PC-9 (cell line): ENCODE results near the gene RADIL. TPM values are rescaled to one million over a fixed set of nuclear protein-coding genes. Genes with fewer than 3 reads are reported as not detected.

ENCODE experiments used
- BruUV-seq: library from RNA; stranded (reverse); fragments of 400-500 nt; replicated peaks from 2 replicates; lab custom pipeline; 2021; lab: Mats Ljungman, UMichigan
- CTCF ChIA-PET: fragments of 300-600 bp; sonication (Branson Sonifier 250); formaldehyde crosslinking; loops from one replicate; lab custom pipeline; 2022; ENCODE audit warnings: antibody characterized with exemption; lab: Charles Lee
- POLR2A ChIA-PET: fragments of 300-600 bp; sonication (Branson Sonifier 250); formaldehyde crosslinking; loops from one replicate; lab custom pipeline; 2022; ENCODE audit warnings: antibody characterized with exemption; ENCODE audit not compliant: unreplicated experiment; lab: Charles Lee
- DNase-seq, 2 experiments: peaks; one replicate each; pipeline versions ENCODE4 v3.0.0 to v3.0.0-alpha.2; 2015 to 2022; ENCODE audit warnings: mixed read lengths in 1 of 2
- H2AFZ ChIP-seq: fragments of 200-600 bp; sonication (generic); 2 replicates; pipeline ENCODE4 v1.8.1; 2017; ENCODE audit warnings: antibody characterized with exemption
- H3F3A ChIP-seq: fragments of 200-600 bp; sonication (generic); 2 replicates; pipeline ENCODE4 v1.8.1; 2017; ENCODE audit warnings: antibody characterized with exemption, mild to moderate bottlenecking, low read depth; ENCODE audit not compliant: insufficient read depth
- H3K27ac ChIP-seq: fragments of 200-600 bp; sonication (generic); 2 replicates; pipeline ENCODE4 v1.6.1; 2016; ENCODE audit warnings: mixed run types
- H3K27me3 ChIP-seq: fragments of 200-600 bp; sonication (generic); 2 replicates; pipeline ENCODE4 v1.6.1; 2016; ENCODE audit warnings: low read depth, mixed run types; ENCODE audit not compliant: insufficient read depth
- H3K36me3 ChIP-seq: fragments of 200-600 bp; sonication (generic); 2 replicates; pipeline ENCODE4 v1.6.1; 2016; ENCODE audit warnings: low read depth, mixed run types
- H3K4me1 ChIP-seq: fragments of 200-600 bp; sonication (generic); replicated peaks from 2 replicates; pipeline ENCODE4 v1.6.1; 2016; ENCODE audit warnings: mixed run types; ENCODE audit not compliant: insufficient read depth
- H3K4me2 ChIP-seq: fragments of 200-600 bp; sonication (generic); 2 replicates; pipeline ENCODE4 v1.6.1; 2017; ENCODE audit warnings: mixed run types
- H3K4me3 ChIP-seq: fragments of 200-600 bp; sonication (generic); 2 replicates; pipeline ENCODE4 v1.6.1; 2016; ENCODE audit warnings: mixed run types
- H3K79me2 ChIP-seq: fragments of 200-600 bp; sonication (generic); 2 replicates; pipeline ENCODE4 v1.6.1; 2017; ENCODE audit warnings: low read depth, mixed run types
- H3K9me2 ChIP-seq: fragments of 200-600 bp; sonication (generic); 2 replicates; pipeline ENCODE4 v1.8.1; 2017; ENCODE audit warnings: mild to moderate bottlenecking; ENCODE audit not compliant: insufficient read depth
- H3K9me3 ChIP-seq: fragments of 200-600 bp; sonication (generic); 2 replicates; pipeline ENCODE4 v1.8.1; 2016; ENCODE audit warnings: low read depth; ENCODE audit not compliant: insufficient read depth
- H4K20me1 ChIP-seq: fragments of 200-600 bp; sonication (generic); 2 replicates; pipeline ENCODE4 v1.8.1; 2017; ENCODE audit not compliant: insufficient read depth
- CTCF ChIP-seq: fragments of 200-600 bp; sonication (generic); conservative IDR thresholded peaks from 2 replicates; pipeline ENCODE4 v1.6.1; 2017; ENCODE audit warnings: mixed run types, antibody characterized with exemption, mild to moderate bottlenecking, moderate library complexity
- EZH2 ChIP-seq: fragments of 200-600 bp; sonication (generic); IDR thresholded peaks from 2 replicates; pipeline ENCODE4 v1.8.0; 2017; ENCODE audit warnings: antibody characterized with exemption, low read depth
- intact Hi-C: fragments of 100-400 bp; cut with micrococcal nuclease; formaldehyde crosslinking; loops from one replicate; pipeline ENCODE4 v1.10.0; 2022; ENCODE audit not compliant: unreplicated experiment
- total RNA-seq: library from RNA; stranded (reverse); gene quantifications from 2 replicates; pipeline ENCODE4 v1.2.3, GENCODE V29; 2021

Gene RADIL
- total RNA-seq, 1 experiment from 2014 or later = 0.35 TPM

- Histone ChIP-seq H3F3A (0 out of 2 replicates have a peak, but pooled peaks cover 4% of the 10 kb centered on the region), H3K27ac (no peak overlapping the region), H4K20me1 (no peaks in the 10 kb centered on the region), H3K27me3 (peaks cover 64% of the 10 kb centered on the region), H3K4me1 (no peaks in the 10 kb centered on the region), H3K36me3 (no peaks in the 10 kb centered on the region), H3K9me2 (no peaks in the 10 kb centered on the region), H2AFZ (no peak overlapping the region), H3K4me2 (no peak overlapping the region), H3K79me2 (no peaks in the 10 kb centered on the region), H3K9me3 (no peaks in the 10 kb centered on the region), H3K4me3 (no peak overlapping the region)
- TF ChIP-seq CTCF = no peak
- no peak for TF ChIP-seq EZH2
- BruUV-seq = no TSS peak
- intact Hi-C loops = no loop called here
- DNase-seq = no peak
- POLR2A ChIA-PET = no interaction called here
- CTCF ChIA-PET = no interaction called here
Measured at GRCh38 chr7:4880218-4880617, 3.3 kb downstream of the RADIL start.

- Histone ChIP-seq H3K4me2 (no peak overlapping the region), H3K27ac (no peak overlapping the region), H3K9me2 (no peaks in the 10 kb centered on the region), H3K4me1 (no peaks in the 10 kb centered on the region), H3K27me3 (peaks cover 64% of the 10 kb centered on the region), H2AFZ (no peak overlapping the region), H3K79me2 (no peaks in the 10 kb centered on the region), H3K9me3 (no peaks in the 10 kb centered on the region), H4K20me1 (no peaks in the 10 kb centered on the region), H3K36me3 (no peaks in the 10 kb centered on the region), H3K4me3 (no peak overlapping the region), H3F3A (0 out of 2 replicates have a peak, but pooled peaks cover 4% of the 10 kb centered on the region)
- TF ChIP-seq CTCF (no peak), EZH2 (no peak)
- CTCF ChIA-PET = no interaction called here
- POLR2A ChIA-PET = no interaction called here
- DNase-seq = no peak
- intact Hi-C loops = no loop called here
- no TSS peak for BruUV-seq
Measured at GRCh38 chr7:4879396-4880081, 4.0 kb downstream of the RADIL start.

- Histone ChIP-seq H3K4me3 (no peak overlapping the region), H3K4me2 (no peak overlapping the region), H3K27me3 (peaks cover 68% of the 10 kb centered on the region), H3K9me3 (no peaks in the 10 kb centered on the region), H2AFZ (no peak overlapping the region), H3K27ac (no peak overlapping the region), H3F3A (0 out of 2 replicates have a peak, but pooled peaks cover 4% of the 10 kb centered on the region), H3K36me3 (no peaks in the 10 kb centered on the region), H3K4me1 (no peaks in the 10 kb centered on the region), H3K9me2 (no peaks in the 10 kb centered on the region), H4K20me1 (no peaks in the 10 kb centered on the region), H3K79me2 (no peaks in the 10 kb centered on the region)
- no peak for DNase-seq
- ChIA-PET CTCF (no interaction called here), POLR2A (no interaction called here)
- no TSS peak for BruUV-seq
- intact Hi-C loops = no loop called here
- TF ChIP-seq EZH2 = no peak
- no peak for TF ChIP-seq CTCF
Measured at GRCh38 chr7:4878336-4879335, 4.9 kb downstream of the RADIL start.
